ENCODE data around the gene SECISBP2.

Gene SECISBP2

DNA sequence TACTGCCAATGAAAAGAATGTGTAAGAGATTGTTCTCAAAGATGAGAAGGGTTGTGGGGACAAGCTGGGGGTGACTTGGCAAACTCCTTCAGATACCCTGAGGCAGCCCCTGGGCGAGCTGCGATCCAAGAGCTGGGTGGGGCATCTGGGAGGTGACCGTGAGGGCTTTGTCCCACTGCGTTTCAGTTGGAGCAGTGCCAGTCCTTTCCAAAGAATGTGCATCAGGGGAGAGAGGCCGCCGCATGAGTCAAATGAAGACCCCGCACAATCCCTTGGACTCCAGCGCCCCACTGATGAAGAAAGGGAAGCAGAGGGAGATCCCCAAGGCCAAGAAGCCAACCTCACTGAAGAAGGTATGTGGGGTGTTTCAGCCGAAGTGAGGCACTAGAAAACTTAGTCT is 28.4 kb downstream of the SECISBP2 start:
- WGBS, 2 experiments = 95 to 97% methylated on average over 9 of the region's 9 CpGs
- Histone ChIP-seq H3K4me1 (ENCODE audit: control insufficient read depth, insufficient read depth, low read length) (no peaks in the 10 kb centered on the region), H3K36me3 (ENCODE audit: control insufficient read depth, insufficient read depth, low read length) (peaks cover 54% of the 10 kb centered on the region)

DNA sequence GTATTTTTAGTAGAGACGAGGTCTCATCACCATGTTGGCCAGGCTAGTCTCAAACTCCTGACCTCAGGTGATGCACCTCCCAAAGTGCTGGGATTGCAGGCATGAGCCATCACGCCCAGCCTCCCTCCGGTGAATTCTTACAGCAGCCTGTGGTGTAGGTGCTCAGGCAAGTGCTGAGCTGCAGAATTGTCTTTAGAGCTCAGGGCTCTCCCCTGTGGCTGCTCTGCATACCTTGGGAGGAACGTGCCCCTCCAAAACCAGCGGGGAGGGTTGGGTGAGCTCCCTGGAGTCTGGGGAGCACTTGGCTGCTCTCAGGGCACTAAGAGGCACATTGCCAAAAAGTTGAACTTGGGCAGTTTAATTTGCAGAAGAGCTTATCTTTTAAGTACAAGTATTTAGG is 29.4 kb downstream of the SECISBP2 start:
- Histone ChIP-seq H3K4me1 (ENCODE audit: control insufficient read depth, insufficient read depth, low read length) (no peaks in the 10 kb centered on the region), H3K27me3 (ENCODE audit: control insufficient read depth, insufficient read depth, low read length, poor library complexity, severe bottlenecking) (no peaks in the 10 kb centered on the region), H3K9me3 (ENCODE audit: control insufficient read depth, low read length) (no peaks in the 10 kb centered on the region), H3K36me3 (ENCODE audit: control insufficient read depth, insufficient read depth, low read length) (peaks cover 55% of the 10 kb centered on the region), H3K27ac (ENCODE audit: insufficient read depth, low read depth, low read length, poor library complexity, severe bottlenecking) (no peak overlapping the region), H3K4me3 (ENCODE audit: insufficient read depth, low read depth, low read length) (no peak overlapping the region)
- 94 to 95% methylated on average over 5 of the region's 5 CpGs for WGBS, 2 experiments

More for the DNA sequence above, 28.4 kb downstream of the SECISBP2 start:
- H3K27me3 ChIP-seq (ENCODE audit: control insufficient read depth, insufficient read depth, low read length, poor library complexity, severe bottlenecking) = no peaks in the 10 kb centered on the region
- H3K9me3 ChIP-seq (ENCODE audit: control insufficient read depth, low read length) = no peaks in the 10 kb centered on the region
- no peak overlapping the region for H3K27ac ChIP-seq (ENCODE audit: insufficient read depth, low read depth, low read length, poor library complexity, severe bottlenecking)
- no peak overlapping the region for H3K4me3 ChIP-seq (ENCODE audit: insufficient read depth, low read depth, low read length)

DNA sequence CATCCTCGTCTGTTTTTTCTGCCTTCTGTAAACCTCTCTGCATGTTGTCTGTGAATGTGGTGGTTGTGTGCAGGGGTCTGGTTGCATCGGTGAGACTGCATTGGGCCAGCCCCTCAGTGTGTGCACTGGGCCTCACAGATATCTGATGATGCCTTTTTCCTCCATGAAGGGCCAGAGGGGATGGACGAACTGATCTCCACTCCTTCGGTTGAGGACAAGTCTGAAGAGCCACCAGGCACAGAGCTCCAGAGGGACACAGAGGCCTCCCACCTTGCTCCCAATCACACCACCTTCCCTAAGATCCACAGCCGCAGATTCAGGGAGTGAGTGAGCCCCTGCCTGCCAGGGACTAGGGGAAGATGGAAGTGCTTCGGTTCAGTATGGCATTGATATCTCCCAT is 31.3 kb downstream of the SECISBP2 start:
- Histone ChIP-seq H3K36me3 (ENCODE audit: control insufficient read depth, insufficient read depth, low read length) (peaks cover 65% of the 10 kb centered on the region), H3K27me3 (ENCODE audit: control insufficient read depth, insufficient read depth, low read length, poor library complexity, severe bottlenecking) (no peaks in the 10 kb centered on the region), H3K27ac (ENCODE audit: insufficient read depth, low read depth, low read length, poor library complexity, severe bottlenecking) (no peak overlapping the region), H3K9me3 (ENCODE audit: control insufficient read depth, low read length) (no peaks in the 10 kb centered on the region), H3K4me1 (ENCODE audit: control insufficient read depth, insufficient read depth, low read length) (no peaks in the 10 kb centered on the region), H3K4me3 (ENCODE audit: insufficient read depth, low read depth, low read length) (no peak overlapping the region)
- 94 to 95% methylated on average over 6 of the region's 6 CpGs for WGBS, 2 experiments

DNA sequence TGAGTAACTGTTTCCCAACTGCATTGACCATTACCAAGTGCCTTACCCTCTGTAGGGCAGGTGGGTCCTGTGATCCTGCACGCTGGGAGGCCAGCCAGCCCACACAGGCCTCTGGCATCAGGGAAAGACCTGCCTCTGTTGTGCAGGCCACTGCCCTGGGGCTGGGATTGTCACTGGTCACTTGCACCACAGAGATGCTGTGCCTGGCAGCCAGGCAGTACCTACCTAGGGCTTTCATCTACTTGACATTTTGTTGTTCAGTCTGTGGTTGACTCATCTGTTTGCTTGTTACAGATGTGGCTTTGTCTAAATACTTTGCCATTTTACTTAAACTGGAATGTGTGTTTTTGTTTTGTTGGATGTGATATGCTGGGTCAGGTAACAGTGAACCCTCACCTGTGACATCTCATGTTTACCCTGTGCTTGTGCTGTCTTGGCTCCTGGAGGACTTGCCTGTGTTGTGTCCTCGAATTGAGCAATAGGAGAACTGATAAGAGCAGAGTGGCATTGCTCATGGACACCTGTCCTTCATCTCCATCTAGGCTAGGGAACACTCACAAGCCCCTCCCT is 32.8 kb downstream of the SECISBP2 start:
- WGBS, 2 experiments = 91 to 94% methylated on average over 2 of the region's 2 CpGs
- peaks cover 73% of the 10 kb centered on the region for H3K36me3 ChIP-seq (ENCODE audit: control insufficient read depth, insufficient read depth, low read length)
- no peaks in the 10 kb centered on the region for H3K27me3 ChIP-seq (ENCODE audit: control insufficient read depth, insufficient read depth, low read length, poor library complexity, severe bottlenecking)
- H3K27ac ChIP-seq (ENCODE audit: insufficient read depth, low read depth, low read length, poor library complexity, severe bottlenecking) = no peak overlapping the region
- no peak overlapping the region for H3K4me3 ChIP-seq (ENCODE audit: insufficient read depth, low read depth, low read length)
- no peaks in the 10 kb centered on the region for H3K4me1 ChIP-seq (ENCODE audit: control insufficient read depth, insufficient read depth, low read length)
- no peaks in the 10 kb centered on the region for H3K9me3 ChIP-seq (ENCODE audit: control insufficient read depth, low read length)

DNA sequence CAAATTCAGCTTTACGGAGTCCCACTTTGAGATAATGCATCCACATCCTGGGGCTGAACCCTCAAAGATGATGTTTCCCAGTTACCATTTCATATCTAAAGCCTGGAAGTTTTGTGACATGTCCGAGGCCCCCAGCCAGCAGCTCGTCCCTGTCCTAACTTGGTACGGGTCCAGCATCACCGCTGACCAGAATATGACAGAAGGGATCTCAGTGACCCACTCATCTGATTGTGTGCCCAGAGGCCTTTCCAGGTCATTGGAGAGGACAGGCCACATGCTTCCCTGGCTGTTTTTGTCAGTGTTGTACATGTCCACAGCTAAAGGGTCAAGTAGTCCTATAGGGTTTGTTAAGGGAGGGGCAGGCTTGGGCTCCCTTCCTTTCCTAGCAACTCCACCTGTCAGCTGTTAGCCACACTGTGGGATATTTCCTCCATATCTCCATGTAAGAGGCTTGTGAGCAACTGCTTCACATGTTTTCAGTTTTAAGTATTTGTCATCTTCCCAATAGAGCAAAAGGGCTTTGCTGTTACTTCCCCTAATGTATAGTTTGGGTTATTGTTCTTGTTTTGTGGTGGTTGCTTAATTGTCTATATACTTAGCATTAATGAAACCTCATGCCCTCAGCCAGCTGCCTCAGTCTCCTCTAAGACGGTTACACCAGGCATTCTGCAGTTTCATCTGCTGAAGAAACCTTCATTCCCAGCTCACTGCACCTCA is 33.4 kb downstream of the SECISBP2 start:
- Histone ChIP-seq H3K27ac (ENCODE audit: insufficient read depth, low read depth, low read length, poor library complexity, severe bottlenecking) (no peak overlapping the region), H3K27me3 (ENCODE audit: control insufficient read depth, insufficient read depth, low read length, poor library complexity, severe bottlenecking) (no peaks in the 10 kb centered on the region)
- 94 to 95% methylated on average over 6 of the region's 6 CpGs for WGBS, 2 experiments

DNA sequence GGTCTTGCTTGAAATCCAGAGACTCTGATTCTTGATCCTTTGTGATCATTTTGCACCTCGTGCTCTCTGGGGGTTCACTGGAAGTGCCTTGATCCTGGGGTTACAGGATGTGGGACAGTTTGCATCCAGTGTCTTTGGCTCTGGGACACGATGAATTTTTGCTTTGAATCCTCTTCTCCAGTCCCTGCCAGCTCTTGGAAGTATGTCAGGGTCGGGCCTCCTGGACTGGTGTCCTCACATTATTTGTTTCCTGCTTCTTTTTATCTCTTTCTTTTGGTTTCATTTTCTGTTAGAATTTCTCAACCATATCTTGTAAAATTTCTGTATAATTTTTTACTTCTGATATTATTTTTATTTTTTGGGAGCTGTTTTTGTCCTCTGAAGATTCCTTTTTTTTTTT is 34.2 kb downstream of the SECISBP2 start:
- H3K4me3 ChIP-seq (ENCODE audit: insufficient read depth, low read depth, low read length) = no peak overlapping the region
- no peaks in the 10 kb centered on the region for H3K4me1 ChIP-seq (ENCODE audit: control insufficient read depth, insufficient read depth, low read length)
- H3K36me3 ChIP-seq (ENCODE audit: control insufficient read depth, insufficient read depth, low read length) = peaks cover 65% of the 10 kb centered on the region
- no peak overlapping the region for H3K27ac ChIP-seq (ENCODE audit: insufficient read depth, low read depth, low read length, poor library complexity, severe bottlenecking)
- WGBS, 2 experiments = 91 to 95% methylated on average over 3 of the region's 3 CpGs
- no peaks in the 10 kb centered on the region for H3K9me3 ChIP-seq (ENCODE audit: control insufficient read depth, low read length)
- H3K27me3 ChIP-seq (ENCODE audit: control insufficient read depth, insufficient read depth, low read length, poor library complexity, severe bottlenecking) = no peaks in the 10 kb centered on the region

More for the DNA sequence above, 33.4 kb downstream of the SECISBP2 start:
- H3K9me3 ChIP-seq (ENCODE audit: control insufficient read depth, low read length) = no peaks in the 10 kb centered on the region
- H3K36me3 ChIP-seq (ENCODE audit: control insufficient read depth, insufficient read depth, low read length) = peaks cover 68% of the 10 kb centered on the region
- H3K4me3 ChIP-seq (ENCODE audit: insufficient read depth, low read depth, low read length) = no peak overlapping the region
- no peaks in the 10 kb centered on the region for H3K4me1 ChIP-seq (ENCODE audit: control insufficient read depth, insufficient read depth, low read length)

DNA sequence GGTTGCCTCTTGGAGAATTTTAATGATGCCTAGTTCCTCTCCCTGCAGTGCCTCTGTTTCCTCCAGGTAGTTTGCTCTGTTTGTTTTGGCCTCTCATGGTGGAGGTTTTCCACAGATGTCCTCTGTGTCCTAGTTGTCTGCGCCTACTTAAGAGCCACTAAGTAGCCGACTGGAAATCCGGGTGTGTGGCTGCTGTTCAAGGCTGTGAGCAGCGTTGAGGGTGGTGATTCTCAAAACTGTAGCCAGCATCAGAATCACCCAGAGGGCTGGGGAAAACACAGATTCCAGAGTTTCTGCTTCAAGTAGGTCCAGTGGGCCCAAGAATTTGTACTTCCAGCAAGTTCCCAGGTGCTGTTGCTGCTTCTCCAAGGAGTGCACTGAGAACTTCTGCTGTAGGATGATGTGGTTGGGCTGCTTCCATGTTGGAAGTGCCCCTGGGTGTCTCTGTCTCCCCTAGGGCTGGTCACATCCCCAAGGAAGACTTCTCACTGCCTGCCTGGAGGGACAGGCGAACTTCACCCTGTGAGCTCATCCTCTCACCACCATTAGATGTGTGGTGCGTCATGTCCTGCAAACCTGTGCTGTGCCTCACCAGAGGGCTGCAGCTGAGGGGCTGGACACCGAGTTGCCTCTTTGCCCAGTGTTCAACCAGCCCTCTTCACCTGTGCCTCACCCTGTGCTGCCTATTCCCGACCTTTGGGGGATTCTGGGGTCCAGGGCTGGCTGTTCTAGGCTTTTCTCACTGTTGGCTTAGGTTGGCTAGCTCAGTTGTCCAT is 34.8 kb downstream of the SECISBP2 start:
- no peaks in the 10 kb centered on the region for H3K4me1 ChIP-seq (ENCODE audit: control insufficient read depth, insufficient read depth, low read length)
- no peak overlapping the region for H3K27ac ChIP-seq (ENCODE audit: insufficient read depth, low read depth, low read length, poor library complexity, severe bottlenecking)
- no peak overlapping the region for H3K4me3 ChIP-seq (ENCODE audit: insufficient read depth, low read depth, low read length)
- no peaks in the 10 kb centered on the region for H3K9me3 ChIP-seq (ENCODE audit: control insufficient read depth, low read length)
- no peaks in the 10 kb centered on the region for H3K27me3 ChIP-seq (ENCODE audit: control insufficient read depth, insufficient read depth, low read length, poor library complexity, severe bottlenecking)
- WGBS, 2 experiments = 96% methylated on average over 8 of the region's 8 CpGs
- peaks cover 64% of the 10 kb centered on the region for H3K36me3 ChIP-seq (ENCODE audit: control insufficient read depth, insufficient read depth, low read length)

DNA sequence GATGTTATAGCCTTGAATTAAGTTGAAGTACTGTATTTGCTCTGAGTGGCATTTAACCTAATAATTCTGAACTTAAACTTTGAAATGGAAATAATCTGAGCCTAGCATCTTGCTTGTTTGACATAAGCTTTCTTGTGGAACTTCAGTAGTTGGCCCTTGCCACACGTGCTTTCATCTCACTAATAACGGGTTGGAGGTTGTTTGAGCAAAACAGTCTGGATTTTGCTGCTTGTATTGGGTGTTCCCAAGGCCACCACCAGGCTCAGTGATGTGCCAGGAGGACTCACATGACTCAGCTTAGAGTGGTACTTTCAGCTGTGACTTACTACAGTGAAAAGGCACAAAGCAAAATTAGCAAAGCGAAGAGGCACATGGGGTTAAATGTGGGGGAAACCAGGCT is 35.7 kb downstream of the SECISBP2 start:
- H3K27ac ChIP-seq (ENCODE audit: insufficient read depth, low read depth, low read length, poor library complexity, severe bottlenecking) = no peak overlapping the region
- H3K4me1 ChIP-seq (ENCODE audit: control insufficient read depth, insufficient read depth, low read length) = no peaks in the 10 kb centered on the region
- H3K27me3 ChIP-seq (ENCODE audit: control insufficient read depth, insufficient read depth, low read length, poor library complexity, severe bottlenecking) = no peaks in the 10 kb centered on the region
- peaks cover 59% of the 10 kb centered on the region for H3K36me3 ChIP-seq (ENCODE audit: control insufficient read depth, insufficient read depth, low read length)
- WGBS, 2 experiments = 91 to 93% methylated on average over 3 of the region's 3 CpGs
- no peak overlapping the region for H3K4me3 ChIP-seq (ENCODE audit: insufficient read depth, low read depth, low read length)
- no peaks in the 10 kb centered on the region for H3K9me3 ChIP-seq (ENCODE audit: control insufficient read depth, low read length)

DNA sequence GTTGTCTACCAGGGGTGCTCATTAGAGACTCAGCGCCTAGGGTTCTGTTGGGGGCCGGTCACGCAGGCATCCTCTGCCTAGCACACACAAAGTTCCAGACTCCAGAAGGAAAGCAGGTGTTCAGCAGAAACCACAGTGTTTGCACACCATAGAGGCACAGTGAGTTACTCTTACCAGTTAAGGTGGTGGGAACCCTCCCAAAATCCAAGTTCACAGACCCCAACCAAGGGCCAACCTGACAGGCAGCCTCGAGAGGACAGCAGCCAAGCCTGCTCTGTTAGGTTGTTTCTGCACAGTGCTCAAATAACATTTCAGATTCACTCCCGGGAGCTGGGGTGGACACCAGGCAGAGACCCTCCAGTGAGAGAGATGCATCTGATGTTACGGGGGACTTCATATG is 36.2 kb downstream of the SECISBP2 start:
- H3K4me3 ChIP-seq (ENCODE audit: insufficient read depth, low read depth, low read length) = no peak overlapping the region
- H3K27ac ChIP-seq (ENCODE audit: insufficient read depth, low read depth, low read length, poor library complexity, severe bottlenecking) = no peak overlapping the region
- H3K4me1 ChIP-seq (ENCODE audit: control insufficient read depth, insufficient read depth, low read length) = no peaks in the 10 kb centered on the region
- no peaks in the 10 kb centered on the region for H3K9me3 ChIP-seq (ENCODE audit: control insufficient read depth, low read length)
- H3K27me3 ChIP-seq (ENCODE audit: control insufficient read depth, insufficient read depth, low read length, poor library complexity, severe bottlenecking) = no peaks in the 10 kb centered on the region
- 96 to 97% methylated on average over 6 of the region's 6 CpGs for WGBS, 2 experiments
- H3K36me3 ChIP-seq (ENCODE audit: control insufficient read depth, insufficient read depth, low read length) = peaks cover 58% of the 10 kb centered on the region

DNA sequence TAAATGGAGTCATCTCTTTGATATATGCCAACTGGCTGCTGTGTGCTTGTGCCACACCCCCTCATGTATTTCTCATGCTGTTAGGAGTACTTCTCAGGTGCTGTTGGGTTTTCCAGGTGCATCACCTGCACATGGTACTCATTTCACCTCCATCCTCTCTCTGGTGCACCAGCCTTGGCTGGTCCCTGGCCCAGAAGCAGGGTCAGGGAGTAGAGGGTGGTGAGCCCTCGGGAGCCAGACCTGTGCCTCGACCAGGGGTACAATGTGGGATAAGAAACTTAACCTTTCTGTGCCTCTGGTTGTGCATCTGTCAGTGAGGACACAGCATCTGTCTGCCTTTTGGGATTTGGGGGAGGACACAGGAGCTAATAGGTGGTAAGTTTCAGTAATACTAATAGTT is 38.5 kb downstream of the SECISBP2 start:
- 88 to 97% methylated on average over 2 of the region's 2 CpGs for WGBS, 2 experiments
- Histone ChIP-seq H3K36me3 (ENCODE audit: control insufficient read depth, insufficient read depth, low read length) (peaks cover 50% of the 10 kb centered on the region), H3K4me1 (ENCODE audit: control insufficient read depth, insufficient read depth, low read length) (no peaks in the 10 kb centered on the region), H3K4me3 (ENCODE audit: insufficient read depth, low read depth, low read length) (no peak overlapping the region), H3K27me3 (ENCODE audit: control insufficient read depth, insufficient read depth, low read length, poor library complexity, severe bottlenecking) (no peaks in the 10 kb centered on the region), H3K27ac (ENCODE audit: insufficient read depth, low read depth, low read length, poor library complexity, severe bottlenecking) (no peak overlapping the region), H3K9me3 (ENCODE audit: control insufficient read depth, low read length) (no peaks in the 10 kb centered on the region)

All from ectodermal cell (in vitro differentiated cells).